ENCODE measurements around the gene METTL4. TPM values are rescaled to one million over a fixed set of nuclear protein-coding genes. Genes with fewer than 3 reads are reported as not detected.
A peak's percentile ranks its signal among the peaks of the same experiment; 100 is the strongest.

METTL4 gene
- total RNA-seq, 2 donors from 2014 or later: 11.2 to 17.5 TPM

- H3K9ac ChIP-seq (ENCODE audit: extremely low read depth, low read length, poor library complexity, severe bottlenecking): peak overlapping the region; percentile 97
These were observed 1.6 kb upstream of the METTL4 start for GRCh38 chr18:2572892-2573291.

GRCh38 chr18:2572171-2572569 is 865 bp upstream of the METTL4 start:
- Histone ChIP-seq H3K36me3 (ENCODE audit: control insufficient read depth, insufficient read depth, low read length) (peaks cover 26% of the 10 kb centered on the region), H3K9ac (ENCODE audit: extremely low read depth, low read length, poor library complexity, severe bottlenecking) (peak overlapping the region; percentile 97), H3K9me3 (ENCODE audit: control insufficient read depth, low read length) (no peaks in the 10 kb centered on the region), H3K27ac (ENCODE audit: low read depth, low read length) (no peak overlapping the region), H3K4me3 (ENCODE audit: low read length) (peak overlapping the region; percentile 95), H3K4me1 (ENCODE audit: control insufficient read depth, insufficient read depth, low read length) (peaks cover 4% of the 10 kb centered on the region), H3K27me3 (ENCODE audit: control insufficient read depth, insufficient read depth, low read length, poor library complexity, severe bottlenecking) (no peaks in the 10 kb centered on the region)
- no peak for DNase-seq
- H3K9me3 Mint-ChIP-seq: no peaks in the 10 kb centered on the region
- H3K4me1 Mint-ChIP-seq: peaks cover 23% of the 10 kb centered on the region
- no peaks in the 10 kb centered on the region for H3K27me3 Mint-ChIP-seq (ENCODE audit: insufficient read depth)
- H3K27ac Mint-ChIP-seq: peak overlapping the region; percentile 99
- WGBS, 2 experiments (ENCODE audit: insufficient coverage in 1 of 2, insufficient read length in 1 of 2): 3 to 9% methylated on average over 1 of the region's 1 CpG
- peak overlapping the region; percentile 94 for H3K4me3 Mint-ChIP-seq
- H3K36me3 Mint-ChIP-seq (ENCODE audit: low read depth): peaks cover 12% of the 10 kb centered on the region
- no peak for TF ChIP-seq CTCF (conservative IDR thresholded peaks at IDR 0.05)

More at GRCh38 chr18:2572892-2573291, 1.6 kb upstream of the METTL4 start:
- Mint-ChIP-seq H3K4me1 (peaks cover 23% of the 10 kb centered on the region), H3K9me3 (no peaks in the 10 kb centered on the region), H3K4me3 (peak overlapping the region; percentile 94), H3K27ac (peak overlapping the region; percentile 57), H3K27me3 (ENCODE audit: insufficient read depth) (no peaks in the 10 kb centered on the region), H3K36me3 (ENCODE audit: low read depth) (peaks cover 15% of the 10 kb centered on the region)
- Histone ChIP-seq H3K36me3 (ENCODE audit: control insufficient read depth, insufficient read depth, low read length) (peaks cover 32% of the 10 kb centered on the region), H3K9me3 (ENCODE audit: control insufficient read depth, low read length) (no peaks in the 10 kb centered on the region), H3K27ac (ENCODE audit: low read depth, low read length) (no peak overlapping the region), H3K27me3 (ENCODE audit: control insufficient read depth, insufficient read depth, low read length, poor library complexity, severe bottlenecking) (no peaks in the 10 kb centered on the region), H3K4me3 (ENCODE audit: low read length) (peak overlapping the region; percentile 95), H3K4me1 (ENCODE audit: control insufficient read depth, insufficient read depth, low read length) (peaks cover 4% of the 10 kb centered on the region)
- no peak for DNase-seq
- WGBS, 2 experiments (ENCODE audit: insufficient coverage in 1 of 2, insufficient read length in 1 of 2): 0 to 13% methylated on average over 1 to 5 of the region's 5 CpGs
- no peak for TF ChIP-seq CTCF (conservative IDR thresholded peaks at IDR 0.05)

GRCh38 chr18:2570772-2571199 is 519 bp downstream of the METTL4 start:
- Mint-ChIP-seq H3K9me3 (no peaks in the 10 kb centered on the region), H3K27ac (peak overlapping the region; percentile 99), H3K4me3 (peak overlapping the region; percentile 94), H3K27me3 (ENCODE audit: insufficient read depth) (no peaks in the 10 kb centered on the region), H3K4me1 (peaks cover 23% of the 10 kb centered on the region), H3K36me3 (ENCODE audit: low read depth) (peaks cover 17% of the 10 kb centered on the region)
- H3K36me3 ChIP-seq (ENCODE audit: control insufficient read depth, insufficient read depth, low read length): peaks cover 24% of the 10 kb centered on the region
- peak overlapping the region; percentile 95 for H3K4me3 ChIP-seq (ENCODE audit: low read length)
- peak overlapping the region; percentile 97 for H3K9ac ChIP-seq (ENCODE audit: extremely low read depth, low read length, poor library complexity, severe bottlenecking)
- peaks cover 4% of the 10 kb centered on the region for H3K4me1 ChIP-seq (ENCODE audit: control insufficient read depth, insufficient read depth, low read length)
- no peaks in the 10 kb centered on the region for H3K27me3 ChIP-seq (ENCODE audit: control insufficient read depth, insufficient read depth, low read length, poor library complexity, severe bottlenecking)
- peak; percentile 30 for TF ChIP-seq CTCF (conservative IDR thresholded peaks at IDR 0.05)
- H3K9me3 ChIP-seq (ENCODE audit: control insufficient read depth, low read length): peaks cover 9% of the 10 kb centered on the region
- peak overlapping the region; percentile 95 for H3K27ac ChIP-seq (ENCODE audit: low read depth, low read length)
- 0 to 2% methylated on average over 8 to 16 of the region's 16 CpGs for WGBS, 2 experiments (ENCODE audit: insufficient coverage in 1 of 2, insufficient read length in 1 of 2)
- peak; percentile 89 for DNase-seq

Data from endodermal cell (in vitro differentiated cells).